Measurements from ENCODE around the gene CSNK1E. TPM values are rescaled to one million over a fixed set of nuclear protein-coding genes. Genes with fewer than 3 reads are reported as not detected.
"Not testable (repeated sequence)": the region's sequence is repeated elsewhere in the genome, so short reads cannot be mapped to it uniquely, and the experiment has no call there.

CSNK1E gene
- total RNA-seq, 1 experiment from 2014 or later = 193 TPM

DNA sequence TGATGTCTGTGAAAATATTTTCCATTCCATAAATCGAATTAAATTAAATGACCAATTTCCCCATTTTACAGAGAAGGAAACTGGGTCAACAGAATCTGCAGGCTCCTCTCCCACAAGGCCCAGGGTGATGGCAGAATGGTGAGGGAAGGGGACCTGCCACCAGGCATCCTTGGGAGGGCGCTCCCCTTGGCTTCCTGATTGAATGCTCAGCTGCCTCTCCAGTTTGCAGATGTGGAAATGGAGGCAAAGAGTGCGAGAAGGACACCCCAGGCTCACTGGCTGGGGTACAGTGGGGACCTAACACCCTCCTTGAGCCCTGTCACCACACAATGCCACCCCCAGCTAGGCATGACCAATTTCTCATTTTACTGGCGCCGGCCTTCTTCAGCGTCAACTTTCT is 28.5 kb upstream of the CSNK1E start:
- no peak overlapping the region for H3K9ac ChIP-seq (ENCODE audit: low read length)
- no peaks in the 10 kb centered on the region for H4K20me1 ChIP-seq (ENCODE audit: insufficient read depth, low read depth, low read length)
- H3K4me2 ChIP-seq (ENCODE audit: low read depth, low read length, poor library complexity, severe bottlenecking) = no peak overlapping the region
- no peaks in the 10 kb centered on the region for H3K4me1 ChIP-seq (ENCODE audit: low read length)
- no peak for DNase-seq
- no peaks in the 10 kb centered on the region for H3K27me3 ChIP-seq (ENCODE audit: low read length)
- H3K9me2 ChIP-seq (replicated peaks; ENCODE audit: insufficient read depth, low read length) = no peaks in the 10 kb centered on the region
- no peaks in the 10 kb centered on the region for H3K79me2 ChIP-seq (ENCODE audit: low read length)
- H3K4me3 ChIP-seq (ENCODE audit: low read length) = no peak overlapping the region
- H3K27ac ChIP-seq (ENCODE audit: low read length) = no peak overlapping the region
- H3K9me3 ChIP-seq (ENCODE audit: low read length) = no peaks in the 10 kb centered on the region
- H2AFZ ChIP-seq (ENCODE audit: low read length) = no peak overlapping the region
- H3K36me3 ChIP-seq (ENCODE audit: insufficient read depth, low read length) = no peaks in the 10 kb centered on the region

DNA sequence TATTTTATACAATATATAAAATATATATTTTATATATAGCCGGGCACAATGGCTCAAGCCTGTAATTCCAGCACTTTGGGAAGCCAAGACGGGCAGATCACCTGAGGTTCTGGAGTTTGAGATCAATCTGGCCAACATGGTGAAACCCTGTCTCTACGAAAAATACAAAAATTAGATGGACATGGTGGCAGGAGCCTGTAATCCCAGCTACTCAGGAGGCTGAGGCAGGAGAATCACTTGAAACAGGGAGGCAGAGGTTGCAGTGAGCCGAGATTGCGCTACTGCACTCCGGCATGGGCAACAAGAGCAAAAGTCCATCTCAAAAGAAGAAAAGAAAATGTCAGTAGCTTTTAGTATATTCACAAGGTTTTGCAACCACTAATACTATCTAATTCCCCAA is 22.7 kb upstream of the CSNK1E start:
- H3K79me2 ChIP-seq (ENCODE audit: low read length); H3K9me3 ChIP-seq (ENCODE audit: low read length); H3K4me2 ChIP-seq (ENCODE audit: low read depth, low read length, poor library complexity, severe bottlenecking); H3K9ac ChIP-seq (ENCODE audit: low read length); H3K4me1 ChIP-seq (ENCODE audit: low read length); H3K27ac ChIP-seq (ENCODE audit: low read length); H4K20me1 ChIP-seq (ENCODE audit: insufficient read depth, low read depth, low read length); H2AFZ ChIP-seq (ENCODE audit: low read length); H3K4me3 ChIP-seq (ENCODE audit: low read length); H3K9me2 ChIP-seq (replicated peaks; ENCODE audit: insufficient read depth, low read length); H3K36me3 ChIP-seq (ENCODE audit: insufficient read depth, low read length); H3K27me3 ChIP-seq (ENCODE audit: low read length); DNase-seq: not testable (repeated sequence)

DNA sequence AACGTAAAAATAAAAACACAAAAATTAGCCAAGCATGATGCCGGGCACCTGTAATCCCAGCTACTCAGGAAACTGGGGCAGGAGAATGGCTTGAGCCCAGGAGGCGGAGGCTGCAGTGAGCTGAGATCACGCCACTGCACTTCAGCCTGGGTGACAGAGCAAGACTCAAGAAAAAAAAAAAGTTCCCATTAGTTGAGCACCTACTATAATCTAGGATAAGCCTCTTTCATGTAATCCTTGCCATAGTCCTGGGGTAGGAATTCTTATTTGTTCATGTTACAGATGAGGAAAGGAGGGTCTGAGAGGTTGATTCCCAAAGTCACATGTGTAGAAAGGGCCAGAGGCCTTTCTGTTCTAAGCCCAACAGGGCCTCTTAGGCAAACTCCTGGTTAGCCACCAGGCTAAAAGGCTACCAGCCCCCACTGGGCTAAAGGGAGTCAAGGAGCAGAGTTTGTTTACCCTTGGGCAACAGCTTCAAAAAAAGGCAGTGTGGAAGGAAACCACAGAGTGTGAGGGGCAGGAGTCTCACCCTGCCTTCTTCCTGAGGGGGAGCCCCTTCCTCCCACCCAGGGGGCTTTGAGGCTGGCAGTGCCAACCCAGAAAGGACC is 21.6 kb upstream of the CSNK1E start:
- no peak overlapping the region for H3K9ac ChIP-seq (ENCODE audit: low read length)
- DNase-seq = no peak

DNA sequence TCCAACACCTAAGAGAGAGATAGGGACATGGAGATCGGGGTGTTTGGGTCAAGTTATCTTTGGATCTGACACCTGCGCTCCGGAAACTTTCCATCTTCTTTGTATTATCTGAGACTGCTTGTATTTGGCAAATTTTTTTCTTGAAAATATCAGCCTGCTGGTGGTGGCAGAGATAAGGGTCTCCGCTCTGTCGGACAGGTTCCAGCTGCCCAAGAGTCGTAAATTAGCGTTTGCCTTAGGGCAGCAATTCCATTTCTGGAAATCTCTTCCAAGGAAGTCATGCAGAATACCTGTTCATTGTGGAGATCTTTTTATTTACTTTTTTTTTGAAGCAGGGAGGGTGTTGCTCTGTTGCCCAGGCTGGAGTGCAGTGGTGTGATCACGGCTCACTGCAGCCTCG is 19.5 kb upstream of the CSNK1E start:
- no peaks in the 10 kb centered on the region for H3K36me3 ChIP-seq (ENCODE audit: insufficient read depth, low read length)
- no peaks in the 10 kb centered on the region for H4K20me1 ChIP-seq (ENCODE audit: insufficient read depth, low read depth, low read length)
- no peaks in the 10 kb centered on the region for H3K79me2 ChIP-seq (ENCODE audit: low read length)
- H3K4me2 ChIP-seq (ENCODE audit: low read depth, low read length, poor library complexity, severe bottlenecking) = peak overlapping the region; percentile 69
- no peaks in the 10 kb centered on the region for H3K27me3 ChIP-seq (ENCODE audit: low read length)
- no peak overlapping the region for H2AFZ ChIP-seq (ENCODE audit: low read length)
- DNase-seq = no peak
- H3K9me3 ChIP-seq (ENCODE audit: low read length) = no peaks in the 10 kb centered on the region
- H3K9me2 ChIP-seq (replicated peaks; ENCODE audit: insufficient read depth, low read length) = no peaks in the 10 kb centered on the region
- H3K9ac ChIP-seq (ENCODE audit: low read length) = no peak overlapping the region
- no peak overlapping the region for H3K27ac ChIP-seq (ENCODE audit: low read length)
- H3K4me1 ChIP-seq (ENCODE audit: low read length) = peaks cover 5% of the 10 kb centered on the region; the same call in 1 of the 2 replicates
- H3K4me3 ChIP-seq (ENCODE audit: low read length) = peak overlapping the region; percentile 58; the same call in 1 of the 2 replicates

More for the DNA sequence above, 21.6 kb upstream of the CSNK1E start:
- no peaks in the 10 kb centered on the region for H4K20me1 ChIP-seq (ENCODE audit: insufficient read depth, low read depth, low read length)
- H3K4me3 ChIP-seq (ENCODE audit: low read length) = no peak overlapping the region
- H3K4me1 ChIP-seq (ENCODE audit: low read length) = peaks cover 5% of the 10 kb centered on the region; the same call in 1 of the 2 replicates
- H3K27me3 ChIP-seq (ENCODE audit: low read length) = no peaks in the 10 kb centered on the region
- H3K36me3 ChIP-seq (ENCODE audit: insufficient read depth, low read length) = no peaks in the 10 kb centered on the region
- H2AFZ ChIP-seq (ENCODE audit: low read length) = no peak overlapping the region
- no peaks in the 10 kb centered on the region for H3K9me2 ChIP-seq (replicated peaks; ENCODE audit: insufficient read depth, low read length)
- H3K27ac ChIP-seq (ENCODE audit: low read length) = no peak overlapping the region
- H3K4me2 ChIP-seq (ENCODE audit: low read depth, low read length, poor library complexity, severe bottlenecking) = no peak overlapping the region
- no peaks in the 10 kb centered on the region for H3K9me3 ChIP-seq (ENCODE audit: low read length)
- no peaks in the 10 kb centered on the region for H3K79me2 ChIP-seq (ENCODE audit: low read length)

DNA sequence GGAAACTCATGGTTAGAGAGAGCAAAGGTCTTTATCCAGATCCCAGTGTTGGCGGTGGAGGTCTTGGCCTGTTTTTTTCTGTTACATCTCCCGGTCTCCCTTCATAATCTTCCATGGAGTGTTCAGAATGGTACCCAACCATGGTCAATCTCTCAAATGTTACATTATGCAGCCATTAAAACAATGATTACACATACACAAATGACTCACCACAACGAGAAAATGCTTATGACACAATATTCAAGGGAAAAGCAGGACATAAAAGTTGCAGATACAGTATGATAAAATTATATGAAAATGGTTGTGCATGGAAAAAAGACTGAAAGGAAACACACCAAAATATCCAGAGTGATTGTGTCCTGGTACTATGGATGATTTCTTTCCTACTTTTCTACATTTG is 17.8 kb upstream of the CSNK1E start:
- H3K4me2 ChIP-seq (ENCODE audit: low read depth, low read length, poor library complexity, severe bottlenecking) = no peak overlapping the region
- no peaks in the 10 kb centered on the region for H3K36me3 ChIP-seq (ENCODE audit: insufficient read depth, low read length)
- no peaks in the 10 kb centered on the region for H3K9me2 ChIP-seq (replicated peaks; ENCODE audit: insufficient read depth, low read length)
- H3K4me3 ChIP-seq (ENCODE audit: low read length) = no peak overlapping the region
- H3K79me2 ChIP-seq (ENCODE audit: low read length) = no peaks in the 10 kb centered on the region
- no peak overlapping the region for H3K27ac ChIP-seq (ENCODE audit: low read length)
- peaks cover 5% of the 10 kb centered on the region; the same call in 1 of the 2 replicates for H3K4me1 ChIP-seq (ENCODE audit: low read length)
- no peak overlapping the region for H2AFZ ChIP-seq (ENCODE audit: low read length)
- H3K9ac ChIP-seq (ENCODE audit: low read length) = no peak overlapping the region
- H3K27me3 ChIP-seq (ENCODE audit: low read length) = no peaks in the 10 kb centered on the region
- H3K9me3 ChIP-seq (ENCODE audit: low read length) = no peaks in the 10 kb centered on the region
- no peaks in the 10 kb centered on the region for H4K20me1 ChIP-seq (ENCODE audit: insufficient read depth, low read depth, low read length)
- DNase-seq = no peak

DNA sequence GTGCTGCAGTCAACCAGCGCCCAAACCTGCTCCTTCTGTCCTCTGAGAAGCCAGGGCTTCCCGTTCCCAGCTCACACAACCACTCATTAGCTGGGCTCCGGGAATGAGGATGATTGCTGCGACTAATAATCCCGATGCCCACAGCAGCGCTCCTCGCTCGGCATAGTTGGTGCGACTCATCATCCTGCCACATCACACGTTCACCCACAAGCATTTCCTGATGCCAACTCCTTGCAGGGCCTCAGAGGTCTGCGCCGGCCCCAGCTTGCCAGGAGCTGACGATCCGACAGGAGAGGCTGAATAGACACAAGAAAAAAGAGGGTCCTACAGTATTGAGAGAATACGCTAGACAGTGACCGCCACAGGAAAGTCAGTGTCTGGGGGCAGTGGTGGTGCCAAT is 10.6 kb upstream of the CSNK1E start:
- peaks cover 7% of the 10 kb centered on the region for H3K4me1 ChIP-seq (ENCODE audit: low read length)
- H3K27ac ChIP-seq (ENCODE audit: low read length) = no peak overlapping the region
- H3K4me2 ChIP-seq (ENCODE audit: low read depth, low read length, poor library complexity, severe bottlenecking) = no peak overlapping the region
- no peaks in the 10 kb centered on the region for H3K9me3 ChIP-seq (ENCODE audit: low read length)
- no peaks in the 10 kb centered on the region for H3K27me3 ChIP-seq (ENCODE audit: low read length)
- H3K36me3 ChIP-seq (ENCODE audit: insufficient read depth, low read length) = no peaks in the 10 kb centered on the region
- no peak overlapping the region for H3K9ac ChIP-seq (ENCODE audit: low read length)
- no peaks in the 10 kb centered on the region for H4K20me1 ChIP-seq (ENCODE audit: insufficient read depth, low read depth, low read length)
- DNase-seq = no peak
- no peaks in the 10 kb centered on the region for H3K9me2 ChIP-seq (replicated peaks; ENCODE audit: insufficient read depth, low read length)
- no peak overlapping the region for H2AFZ ChIP-seq (ENCODE audit: low read length)
- H3K79me2 ChIP-seq (ENCODE audit: low read length) = no peaks in the 10 kb centered on the region
- H3K4me3 ChIP-seq (ENCODE audit: low read length) = no peak overlapping the region

DNA sequence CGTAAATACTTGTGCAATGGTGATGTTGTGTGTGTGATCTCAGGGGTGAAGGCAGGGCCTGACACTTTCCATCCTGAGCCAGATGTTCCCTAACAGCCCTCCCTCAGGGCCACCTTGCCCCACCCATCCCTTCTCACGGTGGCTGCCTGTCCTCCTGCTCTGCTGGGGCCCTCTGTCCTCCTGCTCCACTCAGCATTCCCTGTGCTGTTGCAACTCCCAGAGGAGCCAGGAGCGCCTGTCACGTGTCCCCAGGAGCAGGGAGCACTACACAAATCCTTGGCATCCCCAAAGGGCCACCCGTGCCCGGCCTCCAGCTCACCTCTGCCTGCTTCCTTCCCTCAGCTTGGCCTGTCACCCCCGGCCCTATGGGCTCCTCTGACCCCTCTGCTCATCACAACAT is 10.2 kb upstream of the CSNK1E start:
- no peak for DNase-seq
- Histone ChIP-seq H3K36me3 (ENCODE audit: insufficient read depth, low read length) (no peaks in the 10 kb centered on the region), H2AFZ (ENCODE audit: low read length) (no peak overlapping the region), H3K9me2 (replicated peaks; ENCODE audit: insufficient read depth, low read length) (no peaks in the 10 kb centered on the region), H3K27ac (ENCODE audit: low read length) (no peak overlapping the region), H3K4me3 (ENCODE audit: low read length) (no peak overlapping the region), H3K9ac (ENCODE audit: low read length) (no peak overlapping the region), H3K79me2 (ENCODE audit: low read length) (no peaks in the 10 kb centered on the region), H3K4me1 (ENCODE audit: low read length) (peaks cover 7% of the 10 kb centered on the region), H4K20me1 (ENCODE audit: insufficient read depth, low read depth, low read length) (no peaks in the 10 kb centered on the region), H3K9me3 (ENCODE audit: low read length) (no peaks in the 10 kb centered on the region), H3K4me2 (ENCODE audit: low read depth, low read length, poor library complexity, severe bottlenecking) (no peak overlapping the region), H3K27me3 (ENCODE audit: low read length) (no peaks in the 10 kb centered on the region)

DNA sequence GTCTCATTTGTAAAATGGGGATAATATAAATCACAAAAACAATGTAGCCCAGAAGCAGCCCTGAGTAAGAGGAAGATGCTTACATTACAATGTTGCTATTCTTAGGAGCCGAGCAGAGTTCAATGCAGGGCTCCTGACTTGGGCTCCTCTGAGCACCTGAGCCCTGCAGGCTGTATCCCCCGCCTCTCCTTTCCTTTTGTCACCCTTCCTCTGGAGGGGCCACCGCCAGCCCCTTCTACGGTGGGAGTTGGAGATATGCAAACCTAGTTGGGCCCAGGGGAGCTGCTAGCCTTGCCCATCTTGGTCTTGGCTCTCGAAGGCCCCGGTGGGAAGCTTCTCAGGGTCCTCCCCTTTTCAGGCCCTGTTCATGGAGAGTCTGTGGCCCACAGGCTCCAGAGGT is 8.4 kb upstream of the CSNK1E start:
- no peaks in the 10 kb centered on the region for H3K36me3 ChIP-seq (ENCODE audit: insufficient read depth, low read length)
- no peak for DNase-seq
- H3K4me3 ChIP-seq (ENCODE audit: low read length) = no peak overlapping the region
- H4K20me1 ChIP-seq (ENCODE audit: insufficient read depth, low read depth, low read length) = no peaks in the 10 kb centered on the region
- H3K27me3 ChIP-seq (ENCODE audit: low read length) = no peaks in the 10 kb centered on the region
- H3K4me2 ChIP-seq (ENCODE audit: low read depth, low read length, poor library complexity, severe bottlenecking) = no peak overlapping the region
- peak overlapping the region; percentile 10; the same call in 1 of the 2 replicates for H3K9ac ChIP-seq (ENCODE audit: low read length)
- no peaks in the 10 kb centered on the region for H3K9me2 ChIP-seq (replicated peaks; ENCODE audit: insufficient read depth, low read length)
- H2AFZ ChIP-seq (ENCODE audit: low read length) = no peak overlapping the region
- no peaks in the 10 kb centered on the region for H3K79me2 ChIP-seq (ENCODE audit: low read length)
- peaks cover 7% of the 10 kb centered on the region for H3K4me1 ChIP-seq (ENCODE audit: low read length)
- no peak overlapping the region for H3K27ac ChIP-seq (ENCODE audit: low read length)
- no peaks in the 10 kb centered on the region for H3K9me3 ChIP-seq (ENCODE audit: low read length)
